ENCODE data around the gene MRPL54. TPM values are rescaled to one million over a fixed set of nuclear protein-coding genes. Genes with fewer than 3 reads are reported as not detected.

The MRPL54 gene
- total RNA-seq, 1 experiment from 2014 or later: 67.1 TPM

- RAD21 ChIA-PET (ENCODE audit: low non-redundant PET in 1 of 2, low total read pairs in 2 of 2, uncharacterized antibody in 2 of 2, unreplicated experiment in 2 of 2): no interaction called here
- POLR2A ChIA-PET: no interaction called here
- Histone ChIP-seq H3K27ac (ENCODE audit: low read depth, low read length) (no peak overlapping the region), H3K4me1 (ENCODE audit: control insufficient read depth in 1 of 2, insufficient read depth in 2 of 2, low read length in 2 of 2) (no peaks in the 10 kb centered on the region), H3K4me2 (ENCODE audit: low read length) (no peak overlapping the region), H3K36me3 (ENCODE audit: control insufficient read depth in 1 of 2, insufficient read depth in 2 of 2, low read length in 2 of 2) (peaks cover 0 to 3% of the 10 kb centered on the region in 2 experiments; a peak in 2 of 4 replicates), H3K9ac (ENCODE audit: low read length) (no peak overlapping the region), H3K9me3 (ENCODE audit: control insufficient read depth in 1 of 2, insufficient read depth in 1 of 2, low read depth in 1 of 2, low read length in 2 of 2) (no peaks in the 10 kb centered on the region), H4K20me1 (ENCODE audit: insufficient read depth) (no peaks in the 10 kb centered on the region), H3K79me2 (ENCODE audit: insufficient read depth, low read length) (no peaks in the 10 kb centered on the region), H3K9me2 (ENCODE audit: insufficient read depth) (no peaks in the 10 kb centered on the region), H3K27me3 (ENCODE audit: insufficient read depth, low read length) (no peaks in the 10 kb centered on the region), H3K4me3 (replicated peaks in 1 of 2; ENCODE audit: low read depth in 1 of 2, low read length in 2 of 2) (no peak overlapping the region), H2AFZ (ENCODE audit: low read depth, low read length, poor library complexity, severe bottlenecking) (no peak overlapping the region)
- CTCF ChIA-PET: interaction anchor here (1.2 kb wide), 1 partner anchor 15 kb away, joined by 3 read pairs; the partner anchor contains the start of gene APBA3
- no peak for ATAC-seq
- no TSS peak for BruUV-seq (replicated peaks)
- intact Hi-C loops (cut with micrococcal nuclease): no loop called here
- no peak for DNase-seq (ENCODE audit: low read depth, low spot score)
- TF ChIP-seq CEBPB (IDR thresholded peaks at IDR 0.05; ENCODE audit: low read depth) (no peak), RAD21 (IDR thresholded peaks at IDR 0.05; ENCODE audit: low read depth) (no peak), EZH2 (IDR thresholded peaks at IDR 0.05) (no peak), SRF (IDR thresholded peaks at IDR 0.05; ENCODE audit: low read depth) (no peak), EGR1 (IDR thresholded peaks at IDR 0.05; ENCODE audit: low read depth) (no peak), POLR2AphosphoS5 (IDR thresholded peaks at IDR 0.05; ENCODE audit: low read depth, low read length) (no peak), FOSL1 (IDR thresholded peaks at IDR 0.05; ENCODE audit: low read depth) (no peak)
These were observed 16.0 kb upstream of the MRPL54 start for GRCh38 chr19:3746371-3747056.

- intact Hi-C loops (cut with micrococcal nuclease): no loop called here
- POLR2A ChIA-PET: interaction anchor here (1.1 kb wide), 1 partner anchor 14 kb away, joined by 4 read pairs; the partner anchor contains the start of gene MRPL54
- TF ChIP-seq MAX (IDR thresholded peaks at IDR 0.05) (no peak), RAD21 (IDR thresholded peaks at IDR 0.05; ENCODE audit: low read depth) (no peak), YY1 (IDR thresholded peaks at IDR 0.05; ENCODE audit: extremely low read depth, insufficient replicate concordance, low read depth, low read length) (no peak), ELF1 (IDR thresholded peaks at IDR 0.05; ENCODE audit: borderline replicate concordance, low read depth) (no peak), ZNF274 (IDR thresholded peaks at IDR 0.05; ENCODE audit: low read depth, low read length) (no peak), SIN3A (IDR thresholded peaks at IDR 0.05; ENCODE audit: low read depth) (no peak), ATF3 (IDR thresholded peaks at IDR 0.05) (no peak), EGR1 (IDR thresholded peaks at IDR 0.05; ENCODE audit: low read depth) (no peak), EZH2 (IDR thresholded peaks at IDR 0.05) (no peak)
- TF ChIP-seq, protein P1, sequence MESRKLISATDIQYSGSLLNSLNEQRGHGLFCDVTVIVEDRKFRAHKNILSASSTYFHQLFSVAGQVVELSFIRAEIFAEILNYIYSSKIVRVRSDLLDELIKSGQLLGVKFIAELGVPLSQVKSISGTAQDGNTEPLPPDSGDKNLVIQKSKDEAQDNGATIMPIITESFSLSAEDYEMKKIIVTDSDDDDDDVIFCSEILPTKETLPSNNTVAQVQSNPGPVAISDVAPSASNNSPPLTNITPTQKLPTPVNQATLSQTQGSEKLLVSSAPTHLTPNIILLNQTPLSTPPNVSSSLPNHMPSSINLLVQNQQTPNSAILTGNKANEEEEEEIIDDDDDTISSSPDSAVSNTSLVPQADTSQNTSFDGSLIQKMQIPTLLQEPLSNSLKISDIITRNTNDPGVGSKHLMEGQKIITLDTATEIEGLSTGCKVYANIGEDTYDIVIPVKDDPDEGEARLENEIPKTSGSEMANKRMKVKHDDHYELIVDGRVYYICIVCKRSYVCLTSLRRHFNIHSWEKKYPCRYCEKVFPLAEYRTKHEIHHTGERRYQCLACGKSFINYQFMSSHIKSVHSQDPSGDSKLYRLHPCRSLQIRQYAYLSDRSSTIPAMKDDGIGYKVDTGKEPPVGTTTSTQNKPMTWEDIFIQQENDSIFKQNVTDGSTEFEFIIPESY (IDR thresholded peaks at IDR 0.05; ENCODE audit: extremely low read depth, insufficient replicate concordance, low read length): no peak
These were observed 13.5 kb upstream of the MRPL54 start for GRCh38 chr19:3748965-3749364.

More at GRCh38 chr19:3748965-3749364, 13.5 kb upstream of the MRPL54 start:
- Histone ChIP-seq H3K9me3 (ENCODE audit: control insufficient read depth in 1 of 2, insufficient read depth in 1 of 2, low read depth in 1 of 2, low read length in 2 of 2) (no peaks in the 10 kb centered on the region), H3K36me3 (ENCODE audit: control insufficient read depth in 1 of 2, insufficient read depth in 2 of 2, low read length in 2 of 2) (peaks cover 0 to 3% of the 10 kb centered on the region in 2 experiments; a peak in 2 of 4 replicates), H3K4me2 (ENCODE audit: low read length) (no peak overlapping the region), H3K4me1 (ENCODE audit: control insufficient read depth in 1 of 2, insufficient read depth in 2 of 2, low read length in 2 of 2) (no peaks in the 10 kb centered on the region), H4K20me1 (ENCODE audit: insufficient read depth) (no peaks in the 10 kb centered on the region), H3K79me2 (ENCODE audit: insufficient read depth, low read length) (no peaks in the 10 kb centered on the region), H3K4me3 (replicated peaks in 1 of 2; ENCODE audit: low read depth in 1 of 2, low read length in 2 of 2) (no peak overlapping the region), H3K27ac (ENCODE audit: low read depth, low read length) (no peak overlapping the region), H2AFZ (ENCODE audit: low read depth, low read length, poor library complexity, severe bottlenecking) (no peak overlapping the region), H3K27me3 (ENCODE audit: insufficient read depth, low read length) (no peaks in the 10 kb centered on the region), H3K9ac (ENCODE audit: low read length) (no peak overlapping the region), H3K9me2 (ENCODE audit: insufficient read depth) (no peaks in the 10 kb centered on the region)
- CTCF ChIA-PET: no interaction called here
- RAD21 ChIA-PET (ENCODE audit: low non-redundant PET in 1 of 2, low total read pairs in 2 of 2, uncharacterized antibody in 2 of 2, unreplicated experiment in 2 of 2): interaction anchor here in 1 of 2 experiments (0.6 kb wide), 1 partner anchor 81 kb away, joined by 4 read pairs; no protein-coding TSS in a partner anchor
- BruUV-seq (replicated peaks): no TSS peak
- no peak for ATAC-seq
- no peak for DNase-seq (ENCODE audit: low read depth, low spot score)

Measured in HCT116 (cell line).